Stimulated activated CD4-positive, alpha-beta T cell treated with anti-CD3 and anti-CD28 coated beads, Interleukin-12 subunit alpha, Interleukin-12 subunit beta, amount 100 ng/mL, for 4 hours (primary cell): ENCODE data around the gene HNRNPA2B1.

Experiments used
- DNase-seq: peaks from one replicate; pipeline ENCODE4 v3.0.0-alpha.2; 2020

The HNRNPA2B1 gene

GRCh38 chr7:26141077-26141476 lies 59.5 kb downstream of the HNRNPA2B1 start:
- DNase-seq = no peak

GRCh38 chr7:26140380-26140779 lies 60.2 kb downstream of the HNRNPA2B1 start:
- DNase-seq = no peak
